SK-N-MC (cell line): ENCODE measurements around the gene SNX32.

ENCODE experiments used
- FOXP2 ChIP-seq: optimal IDR thresholded peaks from 2 replicates; pipeline ENCODE3; 2011; ENCODE audit warnings: mild to moderate bottlenecking, moderate library complexity; ENCODE audit not compliant: insufficient read depth; ENCODE audit errors: extremely low read length, control extremely low read depth
- POLR2AphosphoS5 ChIP-seq: IDR thresholded peaks from 2 replicates; pipeline ENCODE4 v1.6.1; 2012; ENCODE audit warnings: mild to moderate bottlenecking, low read depth, low read length, borderline replicate concordance

DNA sequence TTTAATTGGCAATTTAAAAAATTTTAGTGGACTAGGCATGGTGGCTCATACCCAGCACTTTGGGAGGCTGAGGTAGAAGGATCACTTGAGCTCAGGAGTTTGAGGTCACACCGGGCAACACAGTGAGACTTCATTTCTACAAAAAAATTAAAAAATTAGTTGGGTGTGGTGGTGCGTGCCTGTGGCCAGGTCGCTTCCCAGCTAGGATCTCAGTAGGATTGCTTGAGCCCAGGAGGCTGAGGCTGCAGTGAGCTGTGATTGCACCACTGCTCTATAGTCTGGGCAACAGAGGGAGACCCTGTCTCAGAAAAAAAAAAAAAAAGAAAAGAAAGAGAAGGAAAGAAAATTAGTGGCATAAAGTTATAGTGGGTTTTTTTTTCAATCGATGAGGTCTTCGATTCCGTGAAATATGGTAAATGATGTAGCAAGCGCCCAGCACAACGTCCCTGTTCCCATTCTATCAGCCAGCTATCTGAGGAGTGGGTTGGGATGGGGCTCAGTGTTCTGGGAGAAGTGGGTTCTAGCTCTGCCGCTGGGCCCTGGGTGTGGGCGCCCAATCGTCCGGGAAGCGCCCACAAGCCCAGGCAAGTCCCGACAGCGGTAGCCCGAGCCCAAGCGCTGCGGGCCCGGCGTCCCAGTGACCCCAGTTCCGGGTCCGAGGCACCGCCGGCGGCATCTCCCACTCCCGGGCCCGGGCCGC is 65.0 kb downstream of the SNX32 start:
- no peak for TF ChIP-seq FOXP2
- no peak for TF ChIP-seq POLR2AphosphoS5
